HepG2 (cell line): ENCODE measurements around the gene KRTDAP. TPM values are rescaled to one million over a fixed set of nuclear protein-coding genes. Genes with fewer than 3 reads are reported as not detected.
A peak's percentile ranks its signal among the peaks of the same experiment; 100 is the strongest.

Experiments
- AKAP8 ChIP-seq: sonication (generic); formaldehyde crosslinking; IDR thresholded peaks from 2 replicates; pipeline ENCODE4 v1.5.1; 2020; ENCODE audit warnings: mild to moderate bottlenecking, missing genetic modification reagents
- GLI4 ChIP-seq: sonication (generic); formaldehyde crosslinking; IDR thresholded peaks from 2 replicates; pipeline ENCODE4 v1.5.1; 2020; ENCODE audit warnings: missing genetic modification reagents, mild to moderate bottlenecking, moderate library complexity, borderline replicate concordance
- IRX3 ChIP-seq: sonication (generic); formaldehyde crosslinking; IDR thresholded peaks from 2 replicates; pipeline ENCODE4 v1.8.1; 2023; ENCODE audit warnings: mild to moderate bottlenecking, low read depth, missing genetic modification reagents, borderline replicate concordance
- LCORL ChIP-seq, 2 experiments: fragments of 450-650 bp in 1 of 2; sonication (generic) in 1 of 2; formaldehyde crosslinking in 1 of 2; IDR thresholded peaks; 2 replicates each; pipeline versions ENCODE4 v1.5.0 to v1.6.1; 2017 to 2020; ENCODE audit warnings: antibody characterized with exemption in 1 of 2, missing genetic modification reagents in 1 of 2
- RBFOX2 ChIP-seq: fragments of 200-400 bp; formaldehyde crosslinking; IDR thresholded peaks from 2 replicates; pipeline ENCODE4 v1.6.1; 2017; ENCODE audit warnings: low read depth, mild to moderate bottlenecking, low read length
- TEAD2 ChIP-seq: sonication (generic); formaldehyde crosslinking; IDR thresholded peaks from 2 replicates; pipeline ENCODE4 v1.9.0; 2021; ENCODE audit warnings: missing genetic modification reagents
- ZMYM3 ChIP-seq: sonication (generic); formaldehyde crosslinking; IDR thresholded peaks from 2 replicates; pipeline ENCODE4 v1.5.1; 2020; ENCODE audit warnings: mild to moderate bottlenecking, missing genetic modification reagents
- ZSCAN20 ChIP-seq: sonication (generic); formaldehyde crosslinking; IDR thresholded peaks from 2 replicates; pipeline ENCODE4 v1.4.0; 2020; ENCODE audit warnings: missing genetic modification reagents, mild to moderate bottlenecking, borderline replicate concordance
- ZSCAN30 ChIP-seq: sonication (generic); formaldehyde crosslinking; IDR thresholded peaks from 2 replicates; pipeline ENCODE4 v1.5.0; 2020; ENCODE audit warnings: mild to moderate bottlenecking, missing genetic modification reagents
- polyA plus RNA-seq, 8 experiments: library from polyadenylated mRNA; depleted of rRNA in 3 of 8; stranded (reverse) in 7 of 8; unstranded in 1 of 8; fragments of >200 nt; fragmentation: Illumina TruSeq in 4 of 8; extraction: Trizol in 4 of 8; gene quantifications; 2 replicates each; pipeline versions ENCODE4 v1.2.1 to v1.2.3, GENCODE V29; 2011 to 2016; ENCODE audit warnings: low read depth in 4 of 8, missing spikeins in 1 of 8, mixed read lengths in 1 of 8; ENCODE audit not compliant: insufficient read depth in 1 of 8
- total RNA-seq, 5 experiments: library from RNA; depleted of rRNA; stranded (reverse); fragments of >200 nt; fragmentation: Illumina TruSeq; extraction: Trizol; gene quantifications; 2 replicates each; pipeline ENCODE4 v1.2.3, GENCODE V29; 2016; ENCODE audit warnings: low read depth in 1 of 5
- TF ChIP-seq, protein P1 (sequence below): sonication (generic); formaldehyde crosslinking; conservative IDR thresholded peaks from 2 replicates; pipeline ENCODE4 v1.4.0; 2020; ENCODE audit warnings: missing genetic modification reagents
- TF ChIP-seq, protein P2 (sequence below): sonication (generic); formaldehyde crosslinking; IDR thresholded peaks from 2 replicates; pipeline ENCODE4 v1.9.0; 2021; ENCODE audit warnings: missing genetic modification reagents, borderline replicate concordance
- TF ChIP-seq, protein P3 (sequence below): sonication (generic); formaldehyde crosslinking; IDR thresholded peaks from 2 replicates; pipeline ENCODE4 v1.5.1; 2020; ENCODE audit warnings: mild to moderate bottlenecking, missing genetic modification reagents, moderate library complexity
- TF ChIP-seq, protein P4 (sequence below): sonication (generic); formaldehyde crosslinking; IDR thresholded peaks from 2 replicates; pipeline ENCODE4 v1.9.0; 2022; ENCODE audit warnings: missing genetic modification reagents, mild to moderate bottlenecking, borderline replicate concordance
- TF ChIP-seq, protein P5 (sequence below): IDR thresholded peaks from 2 replicates; pipeline ENCODE4 v1.6.1; 2012; ENCODE audit warnings: inconsistent platforms
- TF ChIP-seq, protein P6 (sequence below): sonication (generic); formaldehyde crosslinking; IDR thresholded peaks from 2 replicates; pipeline ENCODE4 v1.4.0; 2020; ENCODE audit warnings: missing genetic modification reagents

KRTDAP gene
- total and polyA plus RNA-seq, 2 of the 13 experiments (the other 11 are each of a cell fraction or from before 2014, with no cell fraction given): 0.86 to 1.5 TPM

DNA sequence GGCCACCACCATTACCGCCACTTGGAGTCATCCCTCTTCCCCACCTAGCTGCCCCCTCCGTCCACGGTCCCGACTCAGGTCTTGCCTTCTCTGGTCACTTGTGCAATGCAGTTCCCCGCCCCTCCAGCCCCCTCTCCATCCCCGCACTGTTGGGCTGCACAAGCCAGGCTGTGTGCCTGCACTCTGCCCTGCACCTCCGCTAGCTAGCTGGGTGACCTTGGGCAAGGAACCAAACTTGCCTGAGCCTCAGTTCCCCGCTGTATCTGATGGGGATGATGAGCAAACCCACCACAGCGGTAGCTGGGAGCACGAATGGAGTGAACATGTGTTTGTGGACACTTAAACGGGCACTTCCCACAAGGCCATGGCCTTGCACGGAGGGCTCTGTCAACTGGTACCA lies 49.6 kb upstream of the KRTDAP start (continued):
- TF ChIP-seq LCORL (IDR thresholded peaks at IDR 0.05) (no peak), LCORL (CRISPR knock-in tag; IDR thresholded peaks at IDR 0.05) (peak; percentile 42; the same call in 1 of the 2 replicates), ZSCAN20 (CRISPR knock-in tag) (no peak), RBFOX2 (no peak), IRX3 (CRISPR knock-in tag) (no peak), ZMYM3 (0 out of 2 replicates have a peak, but pooled peaks have one; percentile 18), GLI4 (CRISPR knock-in tag) (no peak), TEAD2 (CRISPR knock-in tag) (no peak), ZSCAN30 (no peak), AKAP8 (CRISPR knock-in tag) (0 out of 2 replicates have a peak, but pooled peaks have one; percentile 57)
- TF ChIP-seq, protein P1, sequence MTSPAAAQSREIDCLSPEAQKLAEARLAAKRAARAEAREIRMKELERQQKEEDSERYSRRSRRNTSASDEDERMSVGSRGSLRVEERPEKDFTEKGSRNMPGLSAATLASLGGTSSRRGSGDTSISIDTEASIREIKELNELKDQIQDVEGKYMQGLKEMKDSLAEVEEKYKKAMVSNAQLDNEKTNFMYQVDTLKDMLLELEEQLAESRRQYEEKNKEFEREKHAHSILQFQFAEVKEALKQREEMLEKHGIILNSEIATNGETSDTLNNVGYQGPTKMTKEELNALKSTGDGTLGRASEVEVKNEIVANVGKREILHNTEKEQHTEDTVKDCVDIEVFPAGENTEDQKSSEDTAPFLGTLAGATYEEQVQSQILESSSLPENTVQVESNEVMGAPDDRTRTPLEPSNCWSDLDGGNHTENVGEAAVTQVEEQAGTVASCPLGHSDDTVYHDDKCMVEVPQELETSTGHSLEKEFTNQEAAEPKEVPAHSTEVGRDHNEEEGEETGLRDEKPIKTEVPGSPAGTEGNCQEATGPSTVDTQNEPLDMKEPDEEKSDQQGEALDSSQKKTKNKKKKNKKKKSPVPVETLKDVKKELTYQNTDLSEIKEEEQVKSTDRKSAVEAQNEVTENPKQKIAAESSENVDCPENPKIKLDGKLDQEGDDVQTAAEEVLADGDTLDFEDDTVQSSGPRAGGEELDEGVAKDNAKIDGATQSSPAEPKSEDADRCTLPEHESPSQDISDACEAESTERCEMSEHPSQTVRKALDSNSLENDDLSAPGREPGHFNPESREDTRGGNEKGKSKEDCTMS: no peak
- TF ChIP-seq, protein P2, sequence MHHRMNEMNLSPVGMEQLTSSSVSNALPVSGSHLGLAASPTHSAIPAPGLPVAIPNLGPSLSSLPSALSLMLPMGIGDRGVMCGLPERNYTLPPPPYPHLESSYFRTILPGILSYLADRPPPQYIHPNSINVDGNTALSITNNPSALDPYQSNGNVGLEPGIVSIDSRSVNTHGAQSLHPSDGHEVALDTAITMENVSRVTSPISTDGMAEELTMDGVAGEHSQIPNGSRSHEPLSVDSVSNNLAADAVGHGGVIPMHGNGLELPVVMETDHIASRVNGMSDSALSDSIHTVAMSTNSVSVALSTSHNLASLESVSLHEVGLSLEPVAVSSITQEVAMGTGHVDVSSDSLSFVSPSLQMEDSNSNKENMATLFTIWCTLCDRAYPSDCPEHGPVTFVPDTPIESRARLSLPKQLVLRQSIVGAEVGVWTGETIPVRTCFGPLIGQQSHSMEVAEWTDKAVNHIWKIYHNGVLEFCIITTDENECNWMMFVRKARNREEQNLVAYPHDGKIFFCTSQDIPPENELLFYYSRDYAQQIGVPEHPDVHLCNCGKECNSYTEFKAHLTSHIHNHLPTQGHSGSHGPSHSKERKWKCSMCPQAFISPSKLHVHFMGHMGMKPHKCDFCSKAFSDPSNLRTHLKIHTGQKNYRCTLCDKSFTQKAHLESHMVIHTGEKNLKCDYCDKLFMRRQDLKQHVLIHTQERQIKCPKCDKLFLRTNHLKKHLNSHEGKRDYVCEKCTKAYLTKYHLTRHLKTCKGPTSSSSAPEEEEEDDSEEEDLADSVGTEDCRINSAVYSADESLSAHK: no peak
- TF ChIP-seq, protein P3, sequence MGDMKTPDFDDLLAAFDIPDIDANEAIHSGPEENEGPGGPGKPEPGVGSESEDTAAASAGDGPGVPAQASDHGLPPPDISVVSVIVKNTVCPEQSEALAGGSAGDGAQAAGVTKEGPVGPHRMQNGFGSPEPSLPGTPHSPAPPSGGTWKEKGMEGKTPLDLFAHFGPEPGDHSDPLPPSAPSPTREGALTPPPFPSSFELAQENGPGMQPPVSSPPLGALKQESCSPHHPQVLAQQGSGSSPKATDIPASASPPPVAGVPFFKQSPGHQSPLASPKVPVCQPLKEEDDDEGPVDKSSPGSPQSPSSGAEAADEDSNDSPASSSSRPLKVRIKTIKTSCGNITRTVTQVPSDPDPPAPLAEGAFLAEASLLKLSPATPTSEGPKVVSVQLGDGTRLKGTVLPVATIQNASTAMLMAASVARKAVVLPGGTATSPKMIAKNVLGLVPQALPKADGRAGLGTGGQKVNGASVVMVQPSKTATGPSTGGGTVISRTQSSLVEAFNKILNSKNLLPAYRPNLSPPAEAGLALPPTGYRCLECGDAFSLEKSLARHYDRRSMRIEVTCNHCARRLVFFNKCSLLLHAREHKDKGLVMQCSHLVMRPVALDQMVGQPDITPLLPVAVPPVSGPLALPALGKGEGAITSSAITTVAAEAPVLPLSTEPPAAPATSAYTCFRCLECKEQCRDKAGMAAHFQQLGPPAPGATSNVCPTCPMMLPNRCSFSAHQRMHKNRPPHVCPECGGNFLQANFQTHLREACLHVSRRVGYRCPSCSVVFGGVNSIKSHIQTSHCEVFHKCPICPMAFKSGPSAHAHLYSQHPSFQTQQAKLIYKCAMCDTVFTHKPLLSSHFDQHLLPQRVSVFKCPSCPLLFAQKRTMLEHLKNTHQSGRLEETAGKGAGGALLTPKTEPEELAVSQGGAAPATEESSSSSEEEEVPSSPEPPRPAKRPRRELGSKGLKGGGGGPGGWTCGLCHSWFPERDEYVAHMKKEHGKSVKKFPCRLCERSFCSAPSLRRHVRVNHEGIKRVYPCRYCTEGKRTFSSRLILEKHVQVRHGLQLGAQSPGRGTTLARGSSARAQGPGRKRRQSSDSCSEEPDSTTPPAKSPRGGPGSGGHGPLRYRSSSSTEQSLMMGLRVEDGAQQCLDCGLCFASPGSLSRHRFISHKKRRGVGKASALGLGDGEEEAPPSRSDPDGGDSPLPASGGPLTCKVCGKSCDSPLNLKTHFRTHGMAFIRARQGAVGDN (CRISPR knock-in tag): peak; percentile 63
- TF ChIP-seq, protein P4, sequence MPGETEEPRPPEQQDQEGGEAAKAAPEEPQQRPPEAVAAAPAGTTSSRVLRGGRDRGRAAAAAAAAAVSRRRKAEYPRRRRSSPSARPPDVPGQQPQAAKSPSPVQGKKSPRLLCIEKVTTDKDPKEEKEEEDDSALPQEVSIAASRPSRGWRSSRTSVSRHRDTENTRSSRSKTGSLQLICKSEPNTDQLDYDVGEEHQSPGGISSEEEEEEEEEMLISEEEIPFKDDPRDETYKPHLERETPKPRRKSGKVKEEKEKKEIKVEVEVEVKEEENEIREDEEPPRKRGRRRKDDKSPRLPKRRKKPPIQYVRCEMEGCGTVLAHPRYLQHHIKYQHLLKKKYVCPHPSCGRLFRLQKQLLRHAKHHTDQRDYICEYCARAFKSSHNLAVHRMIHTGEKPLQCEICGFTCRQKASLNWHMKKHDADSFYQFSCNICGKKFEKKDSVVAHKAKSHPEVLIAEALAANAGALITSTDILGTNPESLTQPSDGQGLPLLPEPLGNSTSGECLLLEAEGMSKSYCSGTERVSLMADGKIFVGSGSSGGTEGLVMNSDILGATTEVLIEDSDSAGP (CRISPR knock-in tag): peak; percentile 36; the same call in 1 of the 2 replicates
- TF ChIP-seq, protein P5, sequence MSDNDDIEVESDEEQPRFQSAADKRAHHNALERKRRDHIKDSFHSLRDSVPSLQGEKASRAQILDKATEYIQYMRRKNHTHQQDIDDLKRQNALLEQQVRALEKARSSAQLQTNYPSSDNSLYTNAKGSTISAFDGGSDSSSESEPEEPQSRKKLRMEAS: peak; percentile 22; the same call in 1 of the 2 replicates
- TF ChIP-seq, protein P6, sequence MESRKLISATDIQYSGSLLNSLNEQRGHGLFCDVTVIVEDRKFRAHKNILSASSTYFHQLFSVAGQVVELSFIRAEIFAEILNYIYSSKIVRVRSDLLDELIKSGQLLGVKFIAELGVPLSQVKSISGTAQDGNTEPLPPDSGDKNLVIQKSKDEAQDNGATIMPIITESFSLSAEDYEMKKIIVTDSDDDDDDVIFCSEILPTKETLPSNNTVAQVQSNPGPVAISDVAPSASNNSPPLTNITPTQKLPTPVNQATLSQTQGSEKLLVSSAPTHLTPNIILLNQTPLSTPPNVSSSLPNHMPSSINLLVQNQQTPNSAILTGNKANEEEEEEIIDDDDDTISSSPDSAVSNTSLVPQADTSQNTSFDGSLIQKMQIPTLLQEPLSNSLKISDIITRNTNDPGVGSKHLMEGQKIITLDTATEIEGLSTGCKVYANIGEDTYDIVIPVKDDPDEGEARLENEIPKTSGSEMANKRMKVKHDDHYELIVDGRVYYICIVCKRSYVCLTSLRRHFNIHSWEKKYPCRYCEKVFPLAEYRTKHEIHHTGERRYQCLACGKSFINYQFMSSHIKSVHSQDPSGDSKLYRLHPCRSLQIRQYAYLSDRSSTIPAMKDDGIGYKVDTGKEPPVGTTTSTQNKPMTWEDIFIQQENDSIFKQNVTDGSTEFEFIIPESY: peak; percentile 89
